HepG2 (cell line): ENCODE data around the gene HCRTR1. TPM values are rescaled to one million over a fixed set of nuclear protein-coding genes. Genes with fewer than 3 reads are reported as not detected.

Experiments
- ATAC-seq: fragments of 200-7000 bp; cut with Tn5 transposase; 3 replicates; pipeline ENCODE4 v1.9.1; 2020; ENCODE audit warnings: mild to moderate bottlenecking, moderate library complexity
- BruUV-seq: library from RNA; stranded (reverse); fragments of 400-500 nt; replicated peaks from 2 replicates; lab custom pipeline; 2021; lab: Mats Ljungman, UMichigan
- CTCF ChIA-PET: fragments of 300-600 bp; formaldehyde crosslinking; extraction: SDS; loops from one replicate; lab custom pipeline; 2021; ENCODE audit warnings: low total read pairs, inconsistent platforms, low intra/inter-chr PET ratio; lab: Yijun Ruan, JAX
- POLR2A ChIA-PET: fragments of 350-600 bp; sonication (Branson Sonifier 250); formaldehyde crosslinking; loops from one replicate; lab custom pipeline; 2020; ENCODE audit warnings: antibody characterized with exemption, inconsistent platforms; lab: Yijun Ruan, JAX
- DNase-seq: peaks from one replicate; pipeline ENCODE4 v3.0.0-alpha.2; 2015; ENCODE audit warnings: low spot score
- FAIRE-seq: peaks from 3 replicates; lab custom pipeline; 2011; peaks lifted over from hg19 to GRCh38; lab: Jason Lieb, UNC
- H2AFZ ChIP-seq: one replicate; pipeline ENCODE4 v1.6.1; 2011; ENCODE audit warnings: low read length, inconsistent platforms
- H3K27ac ChIP-seq: fragments of 300-600 bp; 3 replicates; pipeline ENCODE4 v1.8.0; 2011; ENCODE audit warnings: mixed run types, mild to moderate bottlenecking, mixed read lengths, low read length, inconsistent platforms; ENCODE audit not compliant: insufficient read depth; ENCODE audit errors: extremely low read length
- H3K27me3 ChIP-seq, 2 experiments: fragments of 200-600 bp in 1 of 2; 2 replicates in 1 of 2; 3 replicates in 1 of 2; pipeline versions ENCODE4 v1.6.0 to v1.8.0; 2011; ENCODE audit warnings: low read length in 2 of 2, mild to moderate bottlenecking in 2 of 2, moderate library complexity in 2 of 2, inconsistent platforms in 1 of 2; ENCODE audit not compliant: insufficient read depth in 2 of 2, control insufficient read depth in 1 of 2
- H3K36me3 ChIP-seq, 2 experiments: fragments of 200-600 bp in 1 of 2; replicated peaks in 1 of 2; 2 replicates in 1 of 2; 3 replicates in 1 of 2; pipeline versions ENCODE4 v1.5.1 to v1.8.0; 2011; ENCODE audit warnings: low read length in 2 of 2, inconsistent platforms in 1 of 2; ENCODE audit not compliant: insufficient read depth in 2 of 2, control insufficient read depth in 1 of 2
- H3K4me1 ChIP-seq: 2 replicates; pipeline ENCODE4 v1.5.1; 2012; ENCODE audit warnings: low read length, inconsistent platforms; ENCODE audit not compliant: insufficient read depth
- H3K4me2 ChIP-seq: 2 replicates; pipeline ENCODE4 v1.6.0; 2011; ENCODE audit warnings: low read depth, low read length, inconsistent platforms
- H3K4me3 ChIP-seq, 3 experiments: fragments of 200-600 bp in 1 of 3; sonication (generic), shearing (Covaris generic) in 1 of 3; replicated peaks in 1 of 3; 2 replicates each; pipeline ENCODE4 v1.5.1; 2011 to 2016; ENCODE audit warnings: low read length in 3 of 3, inconsistent platforms in 2 of 3, low read depth in 2 of 3, mild to moderate bottlenecking in 2 of 3, control low read depth in 1 of 3, mixed read lengths in 1 of 3; ENCODE audit not compliant: insufficient read depth in 1 of 3
- H3K79me2 ChIP-seq: one replicate; pipeline ENCODE4 v1.6.1; 2011; ENCODE audit warnings: low read length, inconsistent platforms; ENCODE audit not compliant: insufficient read depth
- H3K9ac ChIP-seq: 2 replicates; pipeline ENCODE4 v1.6.0; 2011; ENCODE audit warnings: mild to moderate bottlenecking, low read depth, low read length, inconsistent platforms; ENCODE audit not compliant: insufficient read depth
- H3K9me3 ChIP-seq: 2 replicates; pipeline ENCODE4 v1.5.1; 2012; ENCODE audit warnings: mild to moderate bottlenecking, low read length
- H4K20me1 ChIP-seq: 2 replicates; pipeline ENCODE4 v1.6.0; 2011; ENCODE audit warnings: inconsistent platforms, mild to moderate bottlenecking, low read length, moderate library complexity; ENCODE audit not compliant: insufficient read depth
- ASH2L ChIP-seq: fragments of 300-600, 200-600 bp; sonication (generic); IDR thresholded peaks from 2 replicates; pipeline ENCODE4 v1.7.0; 2017; ENCODE audit warnings: low read depth, mild to moderate bottlenecking, moderate library complexity, mixed read lengths, low read length; ENCODE audit not compliant: insufficient read length
- EZH2 ChIP-seq: conservative IDR thresholded peaks from 2 replicates; pipeline ENCODE4 v1.6.1; 2012; ENCODE audit warnings: mild to moderate bottlenecking, low read depth, low read length, moderate library complexity
- IRF2 ChIP-seq: IDR thresholded peaks from 2 replicates; pipeline ENCODE4 v1.6.1; 2018; ENCODE audit warnings: missing genetic modification reagents, missing compliant biosample characterization
- ISL2 ChIP-seq: sonication (generic); formaldehyde crosslinking; IDR thresholded peaks from 2 replicates; pipeline ENCODE4 v1.5.0; 2020; ENCODE audit warnings: missing genetic modification reagents
- NFE2L2 ChIP-seq: fragments of 150-350 bp; IDR thresholded peaks from 2 replicates; pipeline ENCODE4 v1.6.1; 2014; ENCODE audit warnings: low read length
- THAP11 ChIP-seq: IDR thresholded peaks from 2 replicates; pipeline ENCODE4 v1.6.1; 2016; ENCODE audit warnings: missing biosample characterization, missing genetic modification reagents
- USF2 ChIP-seq, 2 experiments: sonication (generic) in 1 of 2; formaldehyde crosslinking in 1 of 2; IDR thresholded peaks; 2 replicates each; pipeline versions ENCODE4 v1.5.1 to v1.6.1; 2011 to 2020; ENCODE audit warnings: borderline replicate concordance in 1 of 2, low read depth in 1 of 2, low read length in 1 of 2, mild to moderate bottlenecking in 1 of 2, missing genetic modification reagents in 1 of 2, moderate library complexity in 1 of 2
- ZNF18 ChIP-seq: sonication (generic); formaldehyde crosslinking; IDR thresholded peaks from 2 replicates; pipeline ENCODE4 v1.8.0; 2022; ENCODE audit warnings: mild to moderate bottlenecking, missing genetic modification reagents; ENCODE audit not compliant: insufficient replicate concordance
- ZNF20 ChIP-seq: sonication (generic); formaldehyde crosslinking; IDR thresholded peaks from 2 replicates; pipeline ENCODE4 v1.4.0; 2020; ENCODE audit warnings: mild to moderate bottlenecking, moderate library complexity, missing genetic modification reagents
- ZNF205 ChIP-seq: IDR thresholded peaks from 2 replicates; pipeline ENCODE4 v1.6.1; 2018; ENCODE audit warnings: missing biosample characterization, missing genetic modification reagents
- ZNF232 ChIP-seq: sonication (generic); formaldehyde crosslinking; IDR thresholded peaks from 2 replicates; pipeline ENCODE4 v1.4.0; 2020; ENCODE audit warnings: missing genetic modification reagents, borderline replicate concordance
- ZNF234 ChIP-seq: sonication (generic); formaldehyde crosslinking; conservative IDR thresholded peaks from 2 replicates; pipeline ENCODE4 v1.5.1; 2020; ENCODE audit warnings: mild to moderate bottlenecking, missing genetic modification reagents
- ZNF260 ChIP-seq: sonication (generic); formaldehyde crosslinking; IDR thresholded peaks from 2 replicates; pipeline ENCODE4 v1.4.0; 2020; ENCODE audit warnings: missing genetic modification reagents, low read depth, mild to moderate bottlenecking, borderline replicate concordance
- ZNF276 ChIP-seq: sonication (generic); formaldehyde crosslinking; IDR thresholded peaks from 2 replicates; pipeline ENCODE4 v1.4.0; 2020; ENCODE audit warnings: mild to moderate bottlenecking, low read depth, missing genetic modification reagents
- ZXDC ChIP-seq: sonication (generic); formaldehyde crosslinking; IDR thresholded peaks from 2 replicates; pipeline ENCODE4 v1.5.0; 2020; ENCODE audit warnings: mild to moderate bottlenecking, missing genetic modification reagents
- WGBS: methylation state at CpG from one replicate; pipeline ENCODE4 v1.1.6; 2017; ENCODE audit warnings: low lambda C conversion rate; 5-methylcytosine and 5-hydroxymethylcytosine counted together
- in situ Hi-C: cut with HindIII; loops from 2 replicates; pipeline ENCODE4 v1.10.0; 2017; ENCODE audit warnings: low pct_unique_long_range_greater_than_20kb; ENCODE audit not compliant: extremely low pct_ligation_motif_present
- intact Hi-C: fragments of 100-400 bp; cut with micrococcal nuclease; formaldehyde crosslinking; loops from one replicate; pipeline ENCODE4 v1.10.0; 2022; ENCODE audit not compliant: unreplicated experiment
- polyA plus RNA-seq, 8 experiments: library from polyadenylated mRNA; depleted of rRNA in 3 of 8; stranded (reverse) in 7 of 8; unstranded in 1 of 8; fragments of >200 nt; fragmentation: Illumina TruSeq in 4 of 8; extraction: Trizol in 4 of 8; gene quantifications; 2 replicates each; pipeline versions ENCODE4 v1.2.1 to v1.2.3, GENCODE V29; 2011 to 2016; ENCODE audit warnings: low read depth in 4 of 8, missing spikeins in 1 of 8, mixed read lengths in 1 of 8; ENCODE audit not compliant: insufficient read depth in 1 of 8
- total RNA-seq, 5 experiments: library from RNA; depleted of rRNA; stranded (reverse); fragments of >200 nt; fragmentation: Illumina TruSeq; extraction: Trizol; gene quantifications; 2 replicates each; pipeline ENCODE4 v1.2.3, GENCODE V29; 2016; ENCODE audit warnings: low read depth in 1 of 5

The HCRTR1 gene
- total and polyA plus RNA-seq, 2 of the 13 experiments (the other 11 are each of a cell fraction or from before 2014, with no cell fraction given): not detected

GRCh38 chr1:31600641-31601040 is 16.8 kb upstream of the HCRTR1 start:
- no peaks in the 10 kb centered on the region for H3K9me3 ChIP-seq
- H3K36me3 ChIP-seq: no peaks in the 10 kb centered on the region
- H3K4me3 ChIP-seq: no peak overlapping the region
- 21% methylated on average over 2 of the region's 2 CpGs for WGBS
- DNase-seq: no peak
- no peak for FAIRE-seq
- ATAC-seq: no peak
- no peak overlapping the region for H3K9ac ChIP-seq
- H3K27ac ChIP-seq: no peak overlapping the region
- ChIA-PET POLR2A (no interaction called here), CTCF (no interaction called here)
- no peak overlapping the region for H2AFZ ChIP-seq
- H3K27me3 ChIP-seq: no peaks in the 10 kb centered on the region
- intact Hi-C loops: no loop called here
- BruUV-seq: no TSS peak
- no peaks in the 10 kb centered on the region for H4K20me1 ChIP-seq
- no peak overlapping the region for H3K4me2 ChIP-seq
- H3K79me2 ChIP-seq: no peaks in the 10 kb centered on the region
- in situ Hi-C loops: no loop called here
- H3K4me1 ChIP-seq: no peaks in the 10 kb centered on the region
- TF ChIP-seq ZNF205 (CRISPR knock-in tag): no peak
- TF ChIP-seq ZNF276 (CRISPR knock-in tag): no peak
- TF ChIP-seq USF2 (IDR thresholded peaks at IDR 0.05; ENCODE audit: low read depth, low read length): no peak
- TF ChIP-seq USF2 (CRISPR knock-in tag; IDR thresholded peaks at IDR 0.05; ENCODE audit: borderline replicate concordance): no peak
- TF ChIP-seq ZNF18 (CRISPR knock-in tag): no peak
- TF ChIP-seq EZH2: no peak
- TF ChIP-seq THAP11 (CRISPR knock-in tag): no peak
- no peak for TF ChIP-seq ZNF260 (CRISPR knock-in tag)
- TF ChIP-seq ASH2L: no peak
- TF ChIP-seq IRF2 (CRISPR knock-in tag): no peak
- TF ChIP-seq ZNF20 (CRISPR knock-in tag): no peak
- no peak for TF ChIP-seq ZNF234 (CRISPR knock-in tag)
- TF ChIP-seq ISL2: no peak
- no peak for TF ChIP-seq NFE2L2
- no peak for TF ChIP-seq ZXDC (CRISPR knock-in tag)
- TF ChIP-seq ZNF232 (CRISPR knock-in tag): no peak
